K562 (cell line): ENCODE results near the gene ECT2. TPM values are rescaled to one million over a fixed set of nuclear protein-coding genes. Genes with fewer than 3 reads are reported as not detected.

Experiments used
- ATAC-seq: fragments of 200-7000 bp; cut with Tn5 transposase; 3 replicates; pipeline ENCODE4 v1.9.1; 2020; ENCODE audit warnings: moderate library complexity
- BruUV-seq: library from RNA; stranded (reverse); fragments of 400-500 nt; replicated peaks from 2 replicates; lab custom pipeline; 2021; lab: Mats Ljungman, UMichigan
- CTCF ChIA-PET: fragments of 300-600 bp; formaldehyde crosslinking; extraction: SDS; loops from one replicate; lab custom pipeline; 2021; ENCODE audit warnings: low intra/inter-chr PET ratio; lab: Yijun Ruan, JAX
- POLR2A ChIA-PET: fragments of 300-600, 350-650 bp; sonication (Branson Sonifier 250); formaldehyde crosslinking; extraction: SDS; loops from one replicate; lab custom pipeline; 2021; ENCODE audit warnings: antibody characterized with exemption, inconsistent platforms; lab: Yijun Ruan, JAX
- DNase-seq, 4 experiments: peaks; one replicate each; pipeline versions ENCODE4 v3.0.0 to v3.0.0-alpha.2; 2011 to 2018; ENCODE audit warnings: low spot score in 3 of 4, mixed read lengths in 3 of 4; ENCODE audit errors: extremely low read depth in 1 of 4
- FAIRE-seq: peaks from 2 replicates; lab custom pipeline; 2011; peaks lifted over from hg19 to GRCh38; lab: Jason Lieb, UNC
- H2AFZ ChIP-seq: 2 replicates; pipeline ENCODE4 v1.6.0; 2011; ENCODE audit warnings: low read depth, low read length, control low read depth, inconsistent platforms
- H3K27ac ChIP-seq: fragments of 200-600 bp; 3 replicates; pipeline ENCODE4 v1.8.0; 2011; ENCODE audit warnings: low read depth, mild to moderate bottlenecking, control low read depth, inconsistent platforms, low read length, moderate library complexity, mixed read lengths; ENCODE audit errors: extremely low read depth
- H3K27me3 ChIP-seq, 2 experiments: fragments of 300-600 bp in 1 of 2; 2 replicates in 1 of 2; 3 replicates in 1 of 2; pipeline versions ENCODE4 v1.6.0 to v1.8.0; 2011; ENCODE audit warnings: inconsistent platforms in 2 of 2, low read length in 2 of 2, mild to moderate bottlenecking in 1 of 2, mixed read lengths in 1 of 2, moderate library complexity in 1 of 2; ENCODE audit not compliant: control insufficient read depth in 2 of 2, insufficient read depth in 2 of 2
- H3K36me3 ChIP-seq: fragments of 300-600 bp; 3 replicates; pipeline ENCODE4 v1.8.0; 2011; ENCODE audit warnings: mild to moderate bottlenecking, low read length, inconsistent platforms; ENCODE audit not compliant: control insufficient read depth, insufficient read depth
- H3K4me1 ChIP-seq, 2 experiments: fragments of 200-600 bp in 1 of 2; replicated peaks in 1 of 2; 2 replicates in 1 of 2; 3 replicates in 1 of 2; pipeline versions ENCODE4 v1.5.1 to v1.8.0; 2011; ENCODE audit warnings: inconsistent platforms in 2 of 2, low read length in 2 of 2, mild to moderate bottlenecking in 1 of 2, mixed read lengths in 1 of 2, moderate library complexity in 1 of 2; ENCODE audit not compliant: control insufficient read depth in 2 of 2, insufficient read depth in 2 of 2
- H3K4me2 ChIP-seq: 2 replicates; pipeline ENCODE4 v1.6.1; 2011; ENCODE audit warnings: low read length, control low read depth, inconsistent platforms, mixed read lengths; ENCODE audit not compliant: insufficient read depth
- H3K4me3 ChIP-seq: fragments of 200-600 bp; sonication (generic), shearing (Covaris generic); 2 replicates; pipeline ENCODE4 v1.5.1; 2016; ENCODE audit warnings: control low read depth, inconsistent platforms
- H3K79me2 ChIP-seq: fragments of 200-600 bp; 3 replicates; pipeline ENCODE4 v1.8.0; 2011; ENCODE audit warnings: low read length, inconsistent platforms; ENCODE audit not compliant: control insufficient read depth, insufficient read depth
- H3K9ac ChIP-seq, 2 experiments: 2 replicates each; pipeline versions ENCODE4 v1.6.0 to v1.6.1; 2011; ENCODE audit warnings: low read depth in 2 of 2, low read length in 2 of 2, control low read depth in 1 of 2, inconsistent platforms in 1 of 2, mild to moderate bottlenecking in 1 of 2, mixed read lengths in 1 of 2; ENCODE audit not compliant: insufficient read depth in 1 of 2
- H3K9me1 ChIP-seq: one replicate; pipeline ENCODE4 v1.6.0; 2011; ENCODE audit warnings: inconsistent platforms, mild to moderate bottlenecking, low read length, moderate library complexity; ENCODE audit not compliant: control insufficient read depth, insufficient read depth
- H3K9me3 ChIP-seq: replicated peaks from 2 replicates; pipeline ENCODE4 v1.5.1; 2011; ENCODE audit warnings: low read depth, low read length, inconsistent platforms; ENCODE audit not compliant: control insufficient read depth, insufficient read depth
- H4K20me1 ChIP-seq: replicated peaks from 2 replicates; pipeline ENCODE4 v1.6.1; 2011; ENCODE audit warnings: low read length, inconsistent platforms, mixed read lengths; ENCODE audit not compliant: control insufficient read depth, insufficient read depth
- WGBS: fragments of 100-300 bp; shearing (Covaris generic); methylation state at CpG from one replicate; pipeline ENCODE4 v1.1.6; 2016; ENCODE audit warnings: low coverage, mixed read lengths; ENCODE audit not compliant: insufficient coverage; ENCODE audit errors: missing lambda C conversion rate; 5-methylcytosine and 5-hydroxymethylcytosine counted together
- in situ Hi-C: fragments of 300-500 bp; cut with MboI; formaldehyde crosslinking; loops from 4 replicates; pipeline ENCODE4 v1.15.0; 2018; ENCODE audit warnings: inconsistent platforms, mixed read lengths
- intact Hi-C: fragments of 100-400 bp; cut with micrococcal nuclease; formaldehyde crosslinking; loops from 2 replicates; pipeline ENCODE4 v1.14.2; 2022
- polyA plus RNA-seq, 8 experiments: library from polyadenylated mRNA; depleted of rRNA in 4 of 8; stranded (reverse) in 5 of 8; unstranded in 3 of 8; fragments of >200 nt; fragmentation: Nextera tagmentation in 2 of 8; fragmentation: Illumina TruSeq in 1 of 8; extraction: Ambion mirVana in 2 of 8; extraction: Trizol in 1 of 8; gene quantifications; 2 replicates each; pipeline versions ENCODE4 v1.2.1 to v1.2.3, GENCODE V29; 2011 to 2014; ENCODE audit warnings: inconsistent platforms in 1 of 8, missing spikeins in 1 of 8
- total RNA-seq, 7 experiments: library from RNA; depleted of rRNA in 6 of 7; stranded (reverse); fragments of >200 nt in 6 of 7; fragmentation: Illumina TruSeq in 2 of 7; extraction: Trizol in 2 of 7; gene quantifications; 2 replicates each; pipeline versions ENCODE4 v1.2.1 to v1.2.3, GENCODE V29; 2011 to 2021; ENCODE audit warnings: low replicate concordance in 1 of 7
- TF ChIP-seq, protein P1 (sequence below): sonication (generic); formaldehyde crosslinking; IDR thresholded peaks from 2 replicates; pipeline ENCODE4 v1.8.1; 2023; ENCODE audit warnings: missing genetic modification reagents, mild to moderate bottlenecking, borderline replicate concordance

The ECT2 gene
- total and polyA plus RNA-seq, 9 of the 15 experiments (the other 6 are each of a cell fraction or from before 2014, with no cell fraction given): 19.0 to 53.0 (median 36.5) TPM

- Histone ChIP-seq H3K9me1 (no peaks in the 10 kb centered on the region), H3K4me2 (no peak overlapping the region), H3K79me2 (no peaks in the 10 kb centered on the region), H3K4me1 (no peaks in the 10 kb centered on the region), H3K4me3 (no peak overlapping the region), H3K27ac (no peak overlapping the region), H4K20me1 (no peaks in the 10 kb centered on the region), H2AFZ (no peak overlapping the region), H3K9ac (no peak overlapping the region), H3K27me3 (no peaks in the 10 kb centered on the region), H3K9me3 (no peaks in the 10 kb centered on the region), H3K36me3 (peaks cover 93% of the 10 kb centered on the region)
- ATAC-seq (no peak), DNase-seq (no peak), FAIRE-seq (no peak)
- CTCF ChIA-PET: no interaction called here
- intact Hi-C loops (no loop called here), in situ Hi-C loops (no loop called here)
- POLR2A ChIA-PET: interaction anchor here (0.9 to 1.4 kb wide), 3 partner anchors 14 to 37 kb away, joined by 3 to 4 read pairs (median 3); partner anchors contain the start of gene ECT2
- WGBS: 100% methylated on average over 1 of the region's 1 CpG
- BruUV-seq: no TSS peak
- TF ChIP-seq, protein P1, sequence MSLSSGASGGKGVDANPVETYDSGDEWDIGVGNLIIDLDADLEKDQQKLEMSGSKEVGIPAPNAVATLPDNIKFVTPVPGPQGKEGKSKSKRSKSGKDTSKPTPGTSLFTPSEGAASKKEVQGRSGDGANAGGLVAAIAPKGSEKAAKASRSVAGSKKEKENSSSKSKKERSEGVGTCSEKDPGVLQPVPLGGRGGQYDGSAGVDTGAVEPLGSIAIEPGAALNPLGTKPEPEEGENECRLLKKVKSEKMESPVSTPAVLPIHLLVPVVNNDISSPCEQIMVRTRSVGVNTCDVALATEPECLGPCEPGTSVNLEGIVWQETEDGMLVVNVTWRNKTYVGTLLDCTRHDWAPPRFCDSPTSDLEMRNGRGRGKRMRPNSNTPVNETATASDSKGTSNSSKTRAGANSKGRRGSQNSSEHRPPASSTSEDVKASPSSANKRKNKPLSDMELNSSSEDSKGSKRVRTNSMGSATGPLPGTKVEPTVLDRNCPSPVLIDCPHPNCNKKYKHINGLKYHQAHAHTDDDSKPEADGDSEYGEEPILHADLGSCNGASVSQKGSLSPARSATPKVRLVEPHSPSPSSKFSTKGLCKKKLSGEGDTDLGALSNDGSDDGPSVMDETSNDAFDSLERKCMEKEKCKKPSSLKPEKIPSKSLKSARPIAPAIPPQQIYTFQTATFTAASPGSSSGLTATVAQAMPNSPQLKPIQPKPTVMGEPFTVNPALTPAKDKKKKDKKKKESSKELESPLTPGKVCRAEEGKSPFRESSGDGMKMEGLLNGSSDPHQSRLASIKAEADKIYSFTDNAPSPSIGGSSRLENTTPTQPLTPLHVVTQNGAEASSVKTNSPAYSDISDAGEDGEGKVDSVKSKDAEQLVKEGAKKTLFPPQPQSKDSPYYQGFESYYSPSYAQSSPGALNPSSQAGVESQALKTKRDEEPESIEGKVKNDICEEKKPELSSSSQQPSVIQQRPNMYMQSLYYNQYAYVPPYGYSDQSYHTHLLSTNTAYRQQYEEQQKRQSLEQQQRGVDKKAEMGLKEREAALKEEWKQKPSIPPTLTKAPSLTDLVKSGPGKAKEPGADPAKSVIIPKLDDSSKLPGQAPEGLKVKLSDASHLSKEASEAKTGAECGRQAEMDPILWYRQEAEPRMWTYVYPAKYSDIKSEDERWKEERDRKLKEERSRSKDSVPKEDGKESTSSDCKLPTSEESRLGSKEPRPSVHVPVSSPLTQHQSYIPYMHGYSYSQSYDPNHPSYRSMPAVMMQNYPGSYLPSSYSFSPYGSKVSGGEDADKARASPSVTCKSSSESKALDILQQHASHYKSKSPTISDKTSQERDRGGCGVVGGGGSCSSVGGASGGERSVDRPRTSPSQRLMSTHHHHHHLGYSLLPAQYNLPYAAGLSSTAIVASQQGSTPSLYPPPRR (CRISPR knock-in tag): no peak
These were observed 37.2 kb downstream of the ECT2 start for GRCh38 chr3:172787746-172788145.
